Measurements from ENCODE around the gene IFT122.
"Not testable (repeated sequence)": the region's sequence is repeated elsewhere in the genome, so short reads cannot be mapped to it uniquely, and the experiment has no call there.

The IFT122 gene

DNA sequence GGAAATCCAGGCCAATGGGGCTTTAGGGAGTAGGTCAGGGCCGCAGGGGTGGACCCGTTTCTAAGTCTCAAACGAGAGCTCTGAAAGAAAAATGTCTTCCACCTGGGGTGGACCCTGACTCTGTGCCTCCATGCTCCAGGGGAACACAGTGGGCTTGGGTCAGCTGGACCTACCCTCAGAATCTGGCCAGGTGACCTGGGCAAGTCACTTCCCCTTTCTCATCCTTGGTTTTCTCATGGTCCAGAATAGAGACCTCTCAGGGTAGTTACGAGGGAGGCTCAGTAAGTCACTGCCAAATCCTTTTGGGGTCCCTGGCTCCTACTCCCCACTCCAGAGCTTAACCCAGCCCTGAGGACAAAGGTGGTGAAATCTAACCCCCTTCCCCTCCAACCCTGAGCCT, 37.4 kb upstream of the IFT122 start:
- no peak overlapping the region for H3K4me3 ChIP-seq (ENCODE audit: insufficient read depth, low read depth, low read length, poor library complexity, severe bottlenecking)
- no peaks in the 10 kb centered on the region for H3K9me3 ChIP-seq (ENCODE audit: control insufficient read depth, low read length)
- no peak for DNase-seq
- H3K36me3 ChIP-seq (ENCODE audit: control insufficient read depth, insufficient read depth, low read length): no peaks in the 10 kb centered on the region
- H3K27ac ChIP-seq (ENCODE audit: insufficient read depth, low read length, poor library complexity, severe bottlenecking): no peak overlapping the region
- H3K4me1 ChIP-seq (ENCODE audit: control insufficient read depth, insufficient read depth, low read length, poor library complexity, severe bottlenecking): peaks cover 13% of the 10 kb centered on the region
- no peaks in the 10 kb centered on the region for H3K27me3 ChIP-seq (replicated peaks; ENCODE audit: control insufficient read depth, insufficient read depth, low read length, poor library complexity, severe bottlenecking)

DNA sequence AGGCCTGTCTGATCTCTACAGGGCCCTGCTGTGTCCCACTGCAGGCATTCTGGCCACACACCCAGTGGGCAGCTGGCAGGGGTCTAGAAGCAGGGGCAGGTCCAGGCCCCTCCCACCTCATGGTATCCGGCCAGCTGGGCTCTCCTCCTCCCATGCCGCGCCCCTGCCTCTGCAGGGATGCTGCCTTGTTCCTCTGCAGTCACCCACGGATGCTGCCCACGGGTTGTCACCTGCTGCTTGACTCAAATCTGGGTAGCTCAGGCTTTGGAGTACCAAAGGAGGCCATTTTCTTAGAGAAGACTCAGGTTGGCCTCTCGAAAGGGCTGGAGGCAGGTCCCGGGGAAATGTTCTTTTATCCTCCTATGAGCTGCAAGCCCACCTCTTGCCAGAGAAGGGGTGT, 36.6 kb upstream of the IFT122 start:
- Histone ChIP-seq H3K4me1 (ENCODE audit: control insufficient read depth, insufficient read depth, low read length, poor library complexity, severe bottlenecking) (peaks cover 5% of the 10 kb centered on the region), H3K27ac (ENCODE audit: insufficient read depth, low read length, poor library complexity, severe bottlenecking) (no peak overlapping the region)

GRCh38 chr3:129404130-129404529, 35.9 kb upstream of the IFT122 start:
- Histone ChIP-seq H3K27ac (ENCODE audit: insufficient read depth, low read length, poor library complexity, severe bottlenecking) (no peak overlapping the region), H3K4me1 (ENCODE audit: control insufficient read depth, insufficient read depth, low read length, poor library complexity, severe bottlenecking) (no peaks in the 10 kb centered on the region), H3K36me3 (ENCODE audit: control insufficient read depth, insufficient read depth, low read length) (no peaks in the 10 kb centered on the region), H3K9me3 (ENCODE audit: control insufficient read depth, low read length) (no peaks in the 10 kb centered on the region), H3K27me3 (replicated peaks; ENCODE audit: control insufficient read depth, insufficient read depth, low read length, poor library complexity, severe bottlenecking) (no peaks in the 10 kb centered on the region), H3K4me3 (ENCODE audit: insufficient read depth, low read depth, low read length, poor library complexity, severe bottlenecking) (no peak overlapping the region)
- no peak for DNase-seq

More for the DNA sequence above, 36.6 kb upstream of the IFT122 start:
- no peaks in the 10 kb centered on the region for H3K36me3 ChIP-seq (ENCODE audit: control insufficient read depth, insufficient read depth, low read length)
- no peak for DNase-seq
- H3K27me3 ChIP-seq (replicated peaks; ENCODE audit: control insufficient read depth, insufficient read depth, low read length, poor library complexity, severe bottlenecking): no peaks in the 10 kb centered on the region
- H3K9me3 ChIP-seq (ENCODE audit: control insufficient read depth, low read length): no peaks in the 10 kb centered on the region
- H3K4me3 ChIP-seq (ENCODE audit: insufficient read depth, low read depth, low read length, poor library complexity, severe bottlenecking): no peak overlapping the region

DNA sequence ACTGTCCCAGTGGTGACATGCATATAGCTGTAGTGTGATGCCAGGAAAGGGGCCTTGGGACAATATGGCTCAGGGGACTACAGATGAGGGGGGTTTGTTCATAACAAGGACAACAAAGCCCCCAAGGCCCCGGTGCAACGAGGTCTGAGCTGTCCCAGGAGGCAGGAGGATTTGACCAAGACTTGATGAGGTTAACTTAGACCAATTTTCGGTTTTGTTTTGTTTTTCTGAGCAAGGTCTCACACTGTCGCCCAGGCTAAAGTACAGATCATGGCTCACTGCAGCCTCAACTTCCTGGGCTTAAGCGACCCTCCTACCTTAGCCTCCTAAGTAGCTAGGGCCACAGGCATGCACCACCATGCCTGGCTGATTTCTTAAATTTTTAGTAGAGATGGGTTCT, 35.4 kb upstream of the IFT122 start:
- no peak overlapping the region for H3K4me3 ChIP-seq (ENCODE audit: insufficient read depth, low read depth, low read length, poor library complexity, severe bottlenecking)
- H3K27ac ChIP-seq (ENCODE audit: insufficient read depth, low read length, poor library complexity, severe bottlenecking): no peak overlapping the region
- H3K27me3 ChIP-seq (replicated peaks; ENCODE audit: control insufficient read depth, insufficient read depth, low read length, poor library complexity, severe bottlenecking): no peaks in the 10 kb centered on the region
- H3K9me3 ChIP-seq (ENCODE audit: control insufficient read depth, low read length): no peaks in the 10 kb centered on the region
- no peak for DNase-seq
- H3K4me1 ChIP-seq (ENCODE audit: control insufficient read depth, insufficient read depth, low read length, poor library complexity, severe bottlenecking): no peaks in the 10 kb centered on the region
- no peaks in the 10 kb centered on the region for H3K36me3 ChIP-seq (ENCODE audit: control insufficient read depth, insufficient read depth, low read length)

DNA sequence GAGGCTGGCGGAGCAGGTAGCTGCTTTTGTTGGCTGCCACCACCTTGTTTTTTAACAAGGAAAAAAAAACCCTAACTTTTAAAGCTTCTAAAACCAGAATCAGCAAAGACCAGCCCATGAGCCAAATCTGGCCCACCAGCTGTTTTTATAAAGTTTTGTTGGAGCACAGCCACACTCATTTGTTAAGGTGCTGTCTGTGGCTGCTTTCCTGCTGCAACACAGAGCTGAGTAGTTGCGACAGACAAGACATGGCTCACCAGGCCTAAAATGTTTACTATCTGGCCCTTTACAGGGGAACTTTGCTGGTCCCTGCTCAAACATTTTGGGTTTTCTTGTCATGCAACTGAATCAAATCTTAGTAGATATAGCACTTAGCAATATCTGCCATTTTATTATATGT, 30.5 kb upstream of the IFT122 start:
- no peaks in the 10 kb centered on the region for H3K4me1 ChIP-seq (ENCODE audit: control insufficient read depth, insufficient read depth, low read length, poor library complexity, severe bottlenecking)
- no peaks in the 10 kb centered on the region for H3K27me3 ChIP-seq (replicated peaks; ENCODE audit: control insufficient read depth, insufficient read depth, low read length, poor library complexity, severe bottlenecking)
- no peak for DNase-seq
- H3K27ac ChIP-seq (ENCODE audit: insufficient read depth, low read length, poor library complexity, severe bottlenecking): no peak overlapping the region
- H3K9me3 ChIP-seq (ENCODE audit: control insufficient read depth, low read length): no peaks in the 10 kb centered on the region
- H3K36me3 ChIP-seq (ENCODE audit: control insufficient read depth, insufficient read depth, low read length): no peaks in the 10 kb centered on the region
- no peak overlapping the region for H3K4me3 ChIP-seq (ENCODE audit: insufficient read depth, low read depth, low read length, poor library complexity, severe bottlenecking)

DNA sequence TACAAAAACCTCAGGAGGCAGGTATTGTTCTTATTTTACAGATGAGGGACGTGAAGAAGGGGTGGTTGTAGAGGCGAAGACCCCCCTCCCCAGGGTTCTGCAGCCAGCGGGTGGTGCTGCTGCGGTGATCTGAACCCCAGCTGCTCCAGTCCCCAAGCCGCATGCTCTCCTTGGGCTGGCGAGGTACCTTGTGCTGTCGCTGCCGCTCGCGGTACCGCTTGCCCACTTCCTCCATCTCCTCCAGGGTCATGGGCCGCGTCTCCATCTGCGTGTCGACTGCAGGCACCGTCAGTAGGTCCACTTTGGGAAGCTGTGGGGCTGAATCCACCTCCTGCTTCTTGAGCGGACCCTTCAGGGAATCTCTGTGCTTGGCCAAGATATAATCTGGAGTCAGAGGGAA, 29.1 kb upstream of the IFT122 start:
- Histone ChIP-seq H3K27me3 (replicated peaks; ENCODE audit: control insufficient read depth, insufficient read depth, low read length, poor library complexity, severe bottlenecking) (no peaks in the 10 kb centered on the region), H3K27ac (ENCODE audit: insufficient read depth, low read length, poor library complexity, severe bottlenecking) (no peak overlapping the region), H3K9me3 (ENCODE audit: control insufficient read depth, low read length) (no peaks in the 10 kb centered on the region)

GRCh38 chr3:129412542-129413198, 27.4 kb upstream of the IFT122 start:
- Histone ChIP-seq H3K9me3 (ENCODE audit: control insufficient read depth, low read length) (no peaks in the 10 kb centered on the region), H3K4me1 (ENCODE audit: control insufficient read depth, insufficient read depth, low read length, poor library complexity, severe bottlenecking) (no peaks in the 10 kb centered on the region), H3K4me3 (ENCODE audit: insufficient read depth, low read depth, low read length, poor library complexity, severe bottlenecking) (no peak overlapping the region), H3K27ac (ENCODE audit: insufficient read depth, low read length, poor library complexity, severe bottlenecking) (no peak overlapping the region), H3K27me3 (replicated peaks; ENCODE audit: control insufficient read depth, insufficient read depth, low read length, poor library complexity, severe bottlenecking) (no peaks in the 10 kb centered on the region), H3K36me3 (ENCODE audit: control insufficient read depth, insufficient read depth, low read length) (no peaks in the 10 kb centered on the region)
- no peak for DNase-seq

More for the DNA sequence above, 29.1 kb upstream of the IFT122 start:
- DNase-seq: no peak
- Histone ChIP-seq H3K36me3 (ENCODE audit: control insufficient read depth, insufficient read depth, low read length) (no peaks in the 10 kb centered on the region), H3K4me1 (ENCODE audit: control insufficient read depth, insufficient read depth, low read length, poor library complexity, severe bottlenecking) (no peaks in the 10 kb centered on the region), H3K4me3 (ENCODE audit: insufficient read depth, low read depth, low read length, poor library complexity, severe bottlenecking) (no peak overlapping the region)

DNA sequence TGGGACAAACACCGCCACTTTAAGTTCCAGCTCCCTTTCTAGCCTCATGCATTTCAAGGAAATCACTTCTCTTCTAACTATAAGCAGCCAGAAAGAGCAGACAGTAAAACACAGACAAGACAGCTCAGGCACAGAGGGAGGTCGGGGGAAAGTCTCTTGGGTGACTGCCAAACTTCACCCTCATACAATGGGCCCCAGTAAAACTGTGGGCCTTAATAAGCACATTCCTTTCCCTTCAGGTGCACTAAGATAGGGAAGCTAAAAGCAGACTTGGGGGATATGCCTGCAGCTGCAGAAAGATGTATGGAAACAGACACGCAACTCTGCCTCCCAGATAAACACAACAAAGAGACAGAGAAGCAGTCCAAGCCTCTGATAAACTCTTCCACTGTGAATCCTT, 26.8 kb upstream of the IFT122 start:
- H3K4me1 ChIP-seq (ENCODE audit: control insufficient read depth, insufficient read depth, low read length, poor library complexity, severe bottlenecking); H3K4me3 ChIP-seq (ENCODE audit: insufficient read depth, low read depth, low read length, poor library complexity, severe bottlenecking); H3K27ac ChIP-seq (ENCODE audit: insufficient read depth, low read length, poor library complexity, severe bottlenecking); H3K9me3 ChIP-seq (ENCODE audit: control insufficient read depth, low read length); H3K36me3 ChIP-seq (ENCODE audit: control insufficient read depth, insufficient read depth, low read length); H3K27me3 ChIP-seq (replicated peaks; ENCODE audit: control insufficient read depth, insufficient read depth, low read length, poor library complexity, severe bottlenecking); DNase-seq: not testable (repeated sequence)

- DNase-seq: no peak
- no peaks in the 10 kb centered on the region for H3K36me3 ChIP-seq (ENCODE audit: control insufficient read depth, insufficient read depth, low read length)
- no peaks in the 10 kb centered on the region for H3K9me3 ChIP-seq (ENCODE audit: control insufficient read depth, low read length)
- no peaks in the 10 kb centered on the region for H3K27me3 ChIP-seq (replicated peaks; ENCODE audit: control insufficient read depth, insufficient read depth, low read length, poor library complexity, severe bottlenecking)
- H3K4me3 ChIP-seq (ENCODE audit: insufficient read depth, low read depth, low read length, poor library complexity, severe bottlenecking): no peak overlapping the region
- no peak overlapping the region for H3K27ac ChIP-seq (ENCODE audit: insufficient read depth, low read length, poor library complexity, severe bottlenecking)
- H3K4me1 ChIP-seq (ENCODE audit: control insufficient read depth, insufficient read depth, low read length, poor library complexity, severe bottlenecking): no peaks in the 10 kb centered on the region
Observed at GRCh38 chr3:129413687-129414506, 26.1 kb upstream of the IFT122 start.

DNA sequence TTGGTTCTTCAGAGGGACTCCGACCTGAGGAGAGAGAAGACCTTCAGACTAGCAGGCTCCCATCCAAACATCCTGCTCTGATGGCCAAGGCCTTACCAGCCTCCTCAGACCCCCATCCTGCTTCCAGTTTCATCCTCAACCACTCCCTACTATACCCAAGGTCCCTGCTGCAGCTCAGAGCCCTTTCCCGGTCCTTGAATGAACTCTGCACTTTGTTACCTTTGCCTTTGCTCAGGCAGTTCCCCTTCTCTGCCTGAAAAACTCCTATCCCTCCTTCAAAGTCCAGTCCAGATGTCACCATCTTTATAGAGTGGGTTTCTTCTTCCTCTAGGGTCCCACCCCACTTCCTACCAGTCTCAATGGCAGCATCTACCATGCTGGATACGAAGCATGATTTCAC, 24.6 kb upstream of the IFT122 start:
- Histone ChIP-seq H3K9me3 (ENCODE audit: control insufficient read depth, low read length) (no peaks in the 10 kb centered on the region), H3K36me3 (ENCODE audit: control insufficient read depth, insufficient read depth, low read length) (no peaks in the 10 kb centered on the region), H3K4me1 (ENCODE audit: control insufficient read depth, insufficient read depth, low read length, poor library complexity, severe bottlenecking) (no peaks in the 10 kb centered on the region), H3K27me3 (replicated peaks; ENCODE audit: control insufficient read depth, insufficient read depth, low read length, poor library complexity, severe bottlenecking) (no peaks in the 10 kb centered on the region), H3K4me3 (ENCODE audit: insufficient read depth, low read depth, low read length, poor library complexity, severe bottlenecking) (no peak overlapping the region), H3K27ac (ENCODE audit: insufficient read depth, low read length, poor library complexity, severe bottlenecking) (no peak overlapping the region)
- DNase-seq: no peak
